ENCODE measurements around the gene PDXK.

DNA sequence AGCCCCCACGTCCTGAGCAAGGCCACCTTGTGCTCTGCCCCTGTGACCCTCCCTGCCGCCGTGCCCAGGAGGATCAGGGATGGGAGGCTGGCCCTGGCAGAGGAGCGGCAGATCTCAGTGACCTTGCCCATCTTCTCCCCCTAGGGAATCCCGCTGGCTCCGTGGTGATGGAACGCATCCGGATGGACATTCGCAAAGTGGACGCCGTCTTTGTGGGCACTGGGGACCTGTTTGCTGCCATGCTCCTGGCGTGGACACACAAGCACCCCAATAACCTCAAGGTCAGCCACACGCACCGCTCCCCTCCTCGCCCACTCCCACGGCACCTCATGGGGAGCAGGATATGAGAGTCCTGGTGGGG, 34.5 kb downstream of the PDXK start:
- TF ChIP-seq, protein P1, sequence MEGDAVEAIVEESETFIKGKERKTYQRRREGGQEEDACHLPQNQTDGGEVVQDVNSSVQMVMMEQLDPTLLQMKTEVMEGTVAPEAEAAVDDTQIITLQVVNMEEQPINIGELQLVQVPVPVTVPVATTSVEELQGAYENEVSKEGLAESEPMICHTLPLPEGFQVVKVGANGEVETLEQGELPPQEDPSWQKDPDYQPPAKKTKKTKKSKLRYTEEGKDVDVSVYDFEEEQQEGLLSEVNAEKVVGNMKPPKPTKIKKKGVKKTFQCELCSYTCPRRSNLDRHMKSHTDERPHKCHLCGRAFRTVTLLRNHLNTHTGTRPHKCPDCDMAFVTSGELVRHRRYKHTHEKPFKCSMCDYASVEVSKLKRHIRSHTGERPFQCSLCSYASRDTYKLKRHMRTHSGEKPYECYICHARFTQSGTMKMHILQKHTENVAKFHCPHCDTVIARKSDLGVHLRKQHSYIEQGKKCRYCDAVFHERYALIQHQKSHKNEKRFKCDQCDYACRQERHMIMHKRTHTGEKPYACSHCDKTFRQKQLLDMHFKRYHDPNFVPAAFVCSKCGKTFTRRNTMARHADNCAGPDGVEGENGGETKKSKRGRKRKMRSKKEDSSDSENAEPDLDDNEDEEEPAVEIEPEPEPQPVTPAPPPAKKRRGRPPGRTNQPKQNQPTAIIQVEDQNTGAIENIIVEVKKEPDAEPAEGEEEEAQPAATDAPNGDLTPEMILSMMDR (optimal IDR thresholded peaks at IDR 0.05 in 1 of 3, IDR thresholded peaks at IDR 0.05 in 1 of 3, conservative IDR thresholded peaks at IDR 0.05 in 1 of 3; ENCODE audit: extremely low read depth in 1 of 3, insufficient read depth in 2 of 3, low read length in 3 of 3) = no peak
- TF ChIP-seq EZH2 (IDR thresholded peaks at IDR 0.05; ENCODE audit: low read length) = no peak
